Measurements from ENCODE around the gene FARP2. TPM values are rescaled to one million over a fixed set of nuclear protein-coding genes. Genes with fewer than 3 reads are reported as not detected.

FARP2 gene
- total and polyA plus RNA-seq, 2 donors (not counting 1 experiment from before 2014, with no cell fraction given) = 28.2 to 41.0 TPM

- TF ChIP-seq EZH2 (IDR thresholded peaks at IDR 0.05; ENCODE audit: low read length, missing control alignments) (no peak), CTCF (conservative IDR thresholded peaks at IDR 0.05 in 1 of 2, IDR thresholded peaks at IDR 0.05 in 1 of 2; ENCODE audit: low read depth in 1 of 2, low read length in 2 of 2) (no peak)
- no peak overlapping the region for H3K4me3 ChIP-seq (replicated peaks in 1 of 4; ENCODE audit: control extremely low read depth in 1 of 4, insufficient read depth in 1 of 4, low read depth in 3 of 4, low read length in 4 of 4)
- no peaks in the 10 kb centered on the region for H3K36me3 ChIP-seq (ENCODE audit: control insufficient read depth, insufficient read depth, low read length)
- no peak overlapping the region for H3K4me2 ChIP-seq (ENCODE audit: extremely low read depth, insufficient read depth, low read length)
- no peaks in the 10 kb centered on the region for H3K27me3 ChIP-seq (ENCODE audit: control insufficient read depth, insufficient read depth, low read length)
- no peaks in the 10 kb centered on the region for H3K4me1 ChIP-seq (ENCODE audit: control insufficient read depth, extremely low read depth, insufficient read depth, low read length)
- no peaks in the 10 kb centered on the region for H4K20me1 ChIP-seq (ENCODE audit: control insufficient read depth, extremely low read depth, insufficient read depth, low read length)
- no peak overlapping the region for H3K9ac ChIP-seq (ENCODE audit: insufficient read depth, low read length)
- DNase-seq (ENCODE audit: low read depth in 2 of 2) = no peak
- no peak overlapping the region for H3K27ac ChIP-seq (ENCODE audit: insufficient read depth, low read length)
- H2AFZ ChIP-seq (ENCODE audit: low read length) = no peak overlapping the region
- no peaks in the 10 kb centered on the region for H3K79me2 ChIP-seq (ENCODE audit: control insufficient read depth, insufficient read depth, low read length)
- no peaks in the 10 kb centered on the region for H3K9me3 ChIP-seq (ENCODE audit: control insufficient read depth, insufficient read depth, low read depth, low read length)
Observed at GRCh38 chr2:241467777-241468475, 111.8 kb downstream of the FARP2 start.

- Histone ChIP-seq H3K4me2 (ENCODE audit: extremely low read depth, insufficient read depth, low read length) (no peak overlapping the region), H3K36me3 (ENCODE audit: control insufficient read depth, insufficient read depth, low read length) (no peaks in the 10 kb centered on the region), H3K9me3 (ENCODE audit: control insufficient read depth, insufficient read depth, low read depth, low read length) (no peaks in the 10 kb centered on the region)
Observed at GRCh38 chr2:241468476-241468781, 112.3 kb downstream of the FARP2 start.

GRCh38 chr2:241469746-241470145, 113.7 kb downstream of the FARP2 start:
- no peak for DNase-seq (ENCODE audit: low read depth in 2 of 2)
- Histone ChIP-seq H3K79me2 (ENCODE audit: control insufficient read depth, insufficient read depth, low read length) (no peaks in the 10 kb centered on the region), H3K9me3 (ENCODE audit: control insufficient read depth, insufficient read depth, low read depth, low read length) (no peaks in the 10 kb centered on the region), H3K27me3 (ENCODE audit: control insufficient read depth, insufficient read depth, low read length) (no peaks in the 10 kb centered on the region), H3K4me2 (ENCODE audit: extremely low read depth, insufficient read depth, low read length) (no peak overlapping the region), H3K9ac (ENCODE audit: insufficient read depth, low read length) (no peak overlapping the region), H3K4me3 (replicated peaks in 1 of 4; ENCODE audit: control extremely low read depth in 1 of 4, insufficient read depth in 1 of 4, low read depth in 3 of 4, low read length in 4 of 4) (no peak overlapping the region), H4K20me1 (ENCODE audit: control insufficient read depth, extremely low read depth, insufficient read depth, low read length) (no peaks in the 10 kb centered on the region), H3K4me1 (ENCODE audit: control insufficient read depth, extremely low read depth, insufficient read depth, low read length) (no peaks in the 10 kb centered on the region), H3K36me3 (ENCODE audit: control insufficient read depth, insufficient read depth, low read length) (no peaks in the 10 kb centered on the region), H3K27ac (ENCODE audit: insufficient read depth, low read length) (no peak overlapping the region), H2AFZ (ENCODE audit: low read length) (no peak overlapping the region)
- no peak for TF ChIP-seq EZH2 (IDR thresholded peaks at IDR 0.05; ENCODE audit: low read length, missing control alignments)

More at GRCh38 chr2:241468476-241468781, 112.3 kb downstream of the FARP2 start:
- no peak for TF ChIP-seq EZH2 (IDR thresholded peaks at IDR 0.05; ENCODE audit: low read length, missing control alignments)
- TF ChIP-seq CTCF (conservative IDR thresholded peaks at IDR 0.05 in 1 of 2, IDR thresholded peaks at IDR 0.05 in 1 of 2; ENCODE audit: low read depth in 1 of 2, low read length in 2 of 2) = no peak
- H3K27ac ChIP-seq (ENCODE audit: insufficient read depth, low read length) = no peak overlapping the region
- H3K79me2 ChIP-seq (ENCODE audit: control insufficient read depth, insufficient read depth, low read length) = no peaks in the 10 kb centered on the region
- no peak overlapping the region for H3K4me3 ChIP-seq (replicated peaks in 1 of 4; ENCODE audit: control extremely low read depth in 1 of 4, insufficient read depth in 1 of 4, low read depth in 3 of 4, low read length in 4 of 4)
- no peaks in the 10 kb centered on the region for H3K27me3 ChIP-seq (ENCODE audit: control insufficient read depth, insufficient read depth, low read length)
- H4K20me1 ChIP-seq (ENCODE audit: control insufficient read depth, extremely low read depth, insufficient read depth, low read length) = no peaks in the 10 kb centered on the region
- H3K9ac ChIP-seq (ENCODE audit: insufficient read depth, low read length) = no peak overlapping the region
- no peaks in the 10 kb centered on the region for H3K4me1 ChIP-seq (ENCODE audit: control insufficient read depth, extremely low read depth, insufficient read depth, low read length)
- no peak overlapping the region for H2AFZ ChIP-seq (ENCODE audit: low read length)
- no peak for DNase-seq (ENCODE audit: low read depth in 2 of 2)
